ENCODE measurements around the gene GSTM3.
A peak's percentile ranks its signal among the peaks of the same experiment; 100 is the strongest.
"Not testable (repeated sequence)": the region's sequence is repeated elsewhere in the genome, so short reads cannot be mapped to it uniquely, and the experiment has no call there.

GSTM3 gene

DNA sequence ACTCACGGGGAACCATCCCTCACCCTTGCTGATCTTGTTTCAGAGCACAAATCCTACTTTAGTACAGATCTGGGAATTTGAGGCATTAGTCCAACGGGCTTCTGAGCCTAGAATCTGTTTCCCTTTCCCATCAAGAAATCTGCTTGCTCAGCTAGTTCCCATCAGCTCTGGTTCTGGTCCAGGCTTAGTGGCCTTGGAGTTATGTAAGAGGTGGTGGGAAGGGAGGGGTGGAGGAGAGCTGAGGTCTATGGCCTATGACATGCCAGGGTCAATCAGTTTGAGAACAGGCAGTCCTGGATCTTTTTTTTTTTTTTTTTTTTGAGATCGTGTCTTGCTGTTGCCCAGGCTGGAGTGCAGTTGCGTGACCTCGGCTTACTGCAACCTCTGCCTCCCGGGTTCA lies 49.1 kb downstream of the GSTM3 start:
- no peak for DNase-seq

- no peak for DNase-seq
These were observed 50.9 kb downstream of the GSTM3 start for GRCh38 chr1:109689844-109690405.

- peak in 1 of 2 donors; percentile 81 for DNase-seq
These were observed 53.0 kb downstream of the GSTM3 start, which contains the start of gene GSTM1 for GRCh38 chr1:109687641-109688499. GSTM1 (plus strand) TSS chr1:109687817; CDS start chr1:109687874, 57 bp downstream.

DNA sequence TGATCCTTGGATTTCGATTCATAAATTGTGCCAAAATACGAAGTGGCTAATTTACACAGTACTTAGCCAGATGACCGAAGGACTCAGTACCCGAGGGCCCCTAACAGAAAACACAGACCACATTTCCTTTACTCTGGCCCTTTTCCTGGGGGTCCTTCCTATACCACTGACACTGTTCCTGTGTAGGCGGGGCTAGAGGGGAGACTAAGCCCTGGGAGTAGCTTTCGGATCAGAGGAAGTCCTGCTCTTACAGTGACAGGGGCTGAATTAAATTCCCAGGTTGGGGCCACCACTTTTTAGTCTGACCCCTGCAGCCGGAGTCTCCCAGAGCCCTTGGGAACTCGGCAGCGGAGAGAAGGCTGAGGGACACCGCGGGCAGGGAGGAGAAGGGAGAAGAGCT lies 53.7 kb downstream of the GSTM3 start:
- DNase-seq: not testable (repeated sequence)

DNA sequence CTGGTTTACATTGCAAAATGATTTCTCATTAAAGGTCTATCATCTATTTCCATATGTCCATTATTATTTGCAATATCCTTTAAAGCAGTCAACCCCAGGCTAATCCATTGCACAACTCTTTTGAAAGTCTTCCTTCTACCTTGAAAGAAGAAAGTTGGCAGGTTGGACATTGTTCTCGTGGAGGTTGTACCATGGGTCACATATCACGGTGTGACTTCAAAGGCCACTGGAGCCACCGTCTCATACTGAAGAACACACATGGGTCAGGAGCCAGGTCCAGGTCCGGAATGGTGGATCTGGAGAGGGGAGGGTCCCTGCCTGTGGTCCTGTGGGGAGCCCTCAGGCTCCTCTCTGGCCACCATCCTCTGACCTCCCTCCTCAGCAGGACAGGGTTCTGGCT lies 54.9 kb downstream of the GSTM3 start:
- DNase-seq: not testable (repeated sequence)

DNA sequence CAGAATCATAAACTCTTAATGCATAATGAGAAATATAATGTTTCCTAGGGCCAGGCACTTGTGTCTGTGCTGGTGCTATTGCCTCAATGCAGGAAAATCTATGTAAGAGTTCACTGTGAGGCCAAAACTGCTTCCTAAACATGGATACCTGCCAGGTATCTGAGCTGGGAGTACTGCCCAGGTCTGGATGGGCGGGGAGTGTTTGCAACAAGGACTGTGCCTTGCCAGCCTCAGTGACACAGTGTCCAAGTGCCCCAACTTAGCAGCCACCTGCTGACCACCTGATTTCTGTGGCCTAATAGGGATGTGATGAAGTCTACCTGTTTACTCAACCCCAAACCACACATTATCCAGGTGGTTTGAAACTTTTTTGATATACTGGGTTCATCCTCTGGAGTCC lies 55.4 kb downstream of the GSTM3 start:
- not testable (repeated sequence) for DNase-seq

GRCh38 chr1:109684777-109685176 lies 56.1 kb downstream of the GSTM3 start:
- DNase-seq: not testable (repeated sequence)
